K562 (cell line): ENCODE results near the gene MMP17. TPM values are rescaled to one million over a fixed set of nuclear protein-coding genes. Genes with fewer than 3 reads are reported as not detected.

Source experiments
- KDM5B ChIP-seq: fragments of 200-600 bp; sonication (generic); IDR thresholded peaks from 2 replicates; pipeline ENCODE4 v1.6.1; 2012; ENCODE audit warnings: low read depth, mild to moderate bottlenecking, moderate library complexity, low read length, control low read depth, inconsistent platforms; ENCODE audit not compliant: insufficient replicate concordance
- RBBP5 ChIP-seq: fragments of 200-600 bp; sonication (generic); IDR thresholded peaks from 2 replicates; pipeline ENCODE4 v1.6.1; 2012; ENCODE audit warnings: borderline replicate concordance, mild to moderate bottlenecking, low read length, control low read depth, inconsistent platforms; ENCODE audit not compliant: insufficient read depth, poor library complexity, severe bottlenecking
- polyA plus RNA-seq, 8 experiments: library from polyadenylated mRNA; depleted of rRNA in 4 of 8; stranded (reverse) in 5 of 8; unstranded in 3 of 8; fragments of >200 nt; fragmentation: Nextera tagmentation in 2 of 8; fragmentation: Illumina TruSeq in 1 of 8; extraction: Ambion mirVana in 2 of 8; extraction: Trizol in 1 of 8; gene quantifications; 2 replicates each; pipeline versions ENCODE4 v1.2.1 to v1.2.3, GENCODE V29; 2011 to 2014; ENCODE audit warnings: inconsistent platforms in 1 of 8, missing spikeins in 1 of 8
- total RNA-seq, 7 experiments: library from RNA; depleted of rRNA in 6 of 7; stranded (reverse); fragments of >200 nt in 6 of 7; fragmentation: Illumina TruSeq in 2 of 7; extraction: Trizol in 2 of 7; gene quantifications; 2 replicates each; pipeline versions ENCODE4 v1.2.1 to v1.2.3, GENCODE V29; 2011 to 2021; ENCODE audit warnings: low replicate concordance in 1 of 7
- TF ChIP-seq, protein P1 (sequence below): fragments of 250-450 bp; sonication (Bioruptor Pico); IDR thresholded peaks from 2 replicates; pipeline ENCODE4 v1.8.0; 2021; ENCODE audit warnings: moderate library complexity, mild to moderate bottlenecking, inconsistent platforms
- TF ChIP-seq, protein P2 (sequence below), 3 experiments: fragments of 200-800 bp in 1 of 3; fragments of 250-450 bp in 1 of 3; fragments of 450-650 bp in 1 of 3; sonication (Bioruptor Pico) in 1 of 3; sonication (Bioruptor generic) in 1 of 3; formaldehyde crosslinking in 1 of 3; IDR thresholded peaks; 2 replicates each; pipeline versions ENCODE4 v1.6.1 to v1.8.0; 2016 to 2022; ENCODE audit warnings: mild to moderate bottlenecking in 2 of 3, missing genetic modification characterization in 2 of 3, missing compliant biosample characterization in 1 of 3, moderate library complexity in 1 of 3
- TF ChIP-seq, protein P3 (sequence below): fragments of 200-800 bp; sonication (Bioruptor generic); IDR thresholded peaks from 2 replicates; pipeline ENCODE4 v1.6.1; 2017; ENCODE audit warnings: missing genetic modification characterization, missing compliant biosample characterization

Gene MMP17
- total and polyA plus RNA-seq, 9 of the 15 experiments (the other 6 are each of a cell fraction or from before 2014, with no cell fraction given) = 1.1 to 21.2 (median 17.1) TPM; not detected in 2

DNA sequence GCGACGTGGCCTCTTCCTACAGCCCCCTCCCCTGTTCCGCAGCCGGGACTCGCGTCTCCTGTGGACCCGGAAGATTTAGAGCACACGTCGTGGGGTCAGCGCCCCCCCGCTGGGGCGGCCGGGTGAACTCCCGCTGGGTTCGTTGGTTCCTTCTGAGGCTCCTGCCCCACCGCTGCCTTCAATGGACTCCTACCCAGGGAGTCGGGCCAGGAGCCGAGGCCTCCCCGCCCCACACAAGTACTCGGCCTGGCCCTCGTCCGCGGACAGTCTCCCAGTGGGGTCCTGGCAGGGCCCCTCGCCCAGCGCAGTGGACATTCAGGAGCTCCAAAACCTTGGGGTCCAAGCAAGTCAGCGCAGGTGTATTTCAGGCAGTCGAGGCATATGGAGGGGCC, 1.2 kb downstream of the MMP17 start (continued):
- TF ChIP-seq, protein P1, sequence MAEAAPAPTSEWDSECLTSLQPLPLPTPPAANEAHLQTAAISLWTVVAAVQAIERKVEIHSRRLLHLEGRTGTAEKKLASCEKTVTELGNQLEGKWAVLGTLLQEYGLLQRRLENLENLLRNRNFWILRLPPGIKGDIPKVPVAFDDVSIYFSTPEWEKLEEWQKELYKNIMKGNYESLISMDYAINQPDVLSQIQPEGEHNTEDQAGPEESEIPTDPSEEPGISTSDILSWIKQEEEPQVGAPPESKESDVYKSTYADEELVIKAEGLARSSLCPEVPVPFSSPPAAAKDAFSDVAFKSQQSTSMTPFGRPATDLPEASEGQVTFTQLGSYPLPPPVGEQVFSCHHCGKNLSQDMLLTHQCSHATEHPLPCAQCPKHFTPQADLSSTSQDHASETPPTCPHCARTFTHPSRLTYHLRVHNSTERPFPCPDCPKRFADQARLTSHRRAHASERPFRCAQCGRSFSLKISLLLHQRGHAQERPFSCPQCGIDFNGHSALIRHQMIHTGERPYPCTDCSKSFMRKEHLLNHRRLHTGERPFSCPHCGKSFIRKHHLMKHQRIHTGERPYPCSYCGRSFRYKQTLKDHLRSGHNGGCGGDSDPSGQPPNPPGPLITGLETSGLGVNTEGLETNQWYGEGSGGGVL = no peak
- TF ChIP-seq, protein P2, sequence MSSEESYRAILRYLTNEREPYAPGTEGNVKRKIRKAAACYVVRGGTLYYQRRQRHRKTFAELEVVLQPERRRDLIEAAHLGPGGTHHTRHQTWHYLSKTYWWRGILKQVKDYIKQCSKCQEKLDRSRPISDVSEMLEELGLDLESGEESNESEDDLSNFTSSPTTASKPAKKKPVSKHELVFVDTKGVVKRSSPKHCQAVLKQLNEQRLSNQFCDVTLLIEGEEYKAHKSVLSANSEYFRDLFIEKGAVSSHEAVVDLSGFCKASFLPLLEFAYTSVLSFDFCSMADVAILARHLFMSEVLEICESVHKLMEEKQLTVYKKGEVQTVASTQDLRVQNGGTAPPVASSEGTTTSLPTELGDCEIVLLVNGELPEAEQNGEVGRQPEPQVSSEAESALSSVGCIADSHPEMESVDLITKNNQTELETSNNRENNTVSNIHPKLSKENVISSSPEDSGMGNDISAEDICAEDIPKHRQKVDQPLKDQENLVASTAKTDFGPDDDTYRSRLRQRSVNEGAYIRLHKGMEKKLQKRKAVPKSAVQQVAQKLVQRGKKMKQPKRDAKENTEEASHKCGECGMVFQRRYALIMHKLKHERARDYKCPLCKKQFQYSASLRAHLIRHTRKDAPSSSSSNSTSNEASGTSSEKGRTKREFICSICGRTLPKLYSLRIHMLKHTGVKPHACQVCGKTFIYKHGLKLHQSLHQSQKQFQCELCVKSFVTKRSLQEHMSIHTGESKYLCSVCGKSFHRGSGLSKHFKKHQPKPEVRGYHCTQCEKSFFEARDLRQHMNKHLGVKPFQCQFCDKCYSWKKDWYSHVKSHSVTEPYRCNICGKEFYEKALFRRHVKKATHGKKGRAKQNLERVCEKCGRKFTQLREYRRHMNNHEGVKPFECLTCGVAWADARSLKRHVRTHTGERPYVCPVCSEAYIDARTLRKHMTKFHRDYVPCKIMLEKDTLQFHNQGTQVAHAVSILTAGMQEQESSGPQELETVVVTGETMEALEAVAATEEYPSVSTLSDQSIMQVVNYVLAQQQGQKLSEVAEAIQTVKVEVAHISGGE (CRISPR knock-in tag; IDR thresholded peaks at IDR 0.05) = 0 out of 6 replicates have a peak, but pooled peaks of 1 of the 3 experiments have one; percentile 32
- peak; percentile 53 for TF ChIP-seq RBBP5
- peak; percentile 3 for TF ChIP-seq KDM5B
- TF ChIP-seq, protein P3, sequence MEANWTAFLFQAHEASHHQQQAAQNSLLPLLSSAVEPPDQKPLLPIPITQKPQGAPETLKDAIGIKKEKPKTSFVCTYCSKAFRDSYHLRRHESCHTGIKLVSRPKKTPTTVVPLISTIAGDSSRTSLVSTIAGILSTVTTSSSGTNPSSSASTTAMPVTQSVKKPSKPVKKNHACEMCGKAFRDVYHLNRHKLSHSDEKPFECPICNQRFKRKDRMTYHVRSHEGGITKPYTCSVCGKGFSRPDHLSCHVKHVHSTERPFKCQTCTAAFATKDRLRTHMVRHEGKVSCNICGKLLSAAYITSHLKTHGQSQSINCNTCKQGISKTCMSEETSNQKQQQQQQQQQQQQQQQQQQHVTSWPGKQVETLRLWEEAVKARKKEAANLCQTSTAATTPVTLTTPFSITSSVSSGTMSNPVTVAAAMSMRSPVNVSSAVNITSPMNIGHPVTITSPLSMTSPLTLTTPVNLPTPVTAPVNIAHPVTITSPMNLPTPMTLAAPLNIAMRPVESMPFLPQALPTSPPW = peak; percentile 45
